Panc1 (cell line): ENCODE results near the gene TRIM62. TPM values are rescaled to one million over a fixed set of nuclear protein-coding genes. Genes with fewer than 3 reads are reported as not detected.
A peak's percentile ranks its signal among the peaks of the same experiment; 100 is the strongest.

Experiments
- ATAC-seq: fragments of 200-7000 bp; cut with Tn5 transposase; 2 replicates; pipeline ENCODE4 v1.9.1; 2020; ENCODE audit warnings: mild to moderate bottlenecking, moderate library complexity
- BruUV-seq: library from RNA; stranded (reverse); fragments of 400-500 nt; replicated peaks from 2 replicates; lab custom pipeline; 2021; lab: Mats Ljungman, UMichigan
- CTCF ChIA-PET: fragments of 300-600 bp; sonication (Branson Sonifier 250); formaldehyde crosslinking; loops from one replicate; lab custom pipeline; 2022; ENCODE audit warnings: antibody characterized with exemption; lab: Charles Lee
- POLR2A ChIA-PET: fragments of 300-600 bp; sonication (Branson Sonifier 250); formaldehyde crosslinking; loops from one replicate; lab custom pipeline; 2022; ENCODE audit warnings: antibody characterized with exemption; lab: Charles Lee
- DNase-seq: peaks from one replicate; pipeline ENCODE4 v3.0.0-alpha.2; 2010; ENCODE audit warnings: low read depth, low spot score
- H3K27ac ChIP-seq: 2 replicates; pipeline ENCODE4 v1.5.1; 2011; ENCODE audit warnings: mild to moderate bottlenecking, low read length, inconsistent platforms
- H3K27me3 ChIP-seq: fragments of 200-500 bp; sonication (Bioruptor generic); 2 replicates; pipeline ENCODE4 v1.6.0; 2014; ENCODE audit warnings: low read length, inconsistent platforms; ENCODE audit not compliant: control insufficient read depth, insufficient read depth
- H3K36me3 ChIP-seq: fragments of 200-500 bp; sonication (Bioruptor generic); 2 replicates; pipeline ENCODE4 v1.5.1; 2014; ENCODE audit warnings: inconsistent platforms, mild to moderate bottlenecking, low read length, moderate library complexity; ENCODE audit not compliant: control insufficient read depth, insufficient read depth
- H3K4me1 ChIP-seq: 2 replicates; pipeline ENCODE4 v1.5.1; 2011; ENCODE audit warnings: inconsistent platforms, mild to moderate bottlenecking, low read length, moderate library complexity; ENCODE audit not compliant: control insufficient read depth, insufficient read depth
- H3K4me3 ChIP-seq, 2 experiments: 2 replicates each; pipeline ENCODE4 v1.5.1; 2011 to 2012; ENCODE audit warnings: low read depth in 2 of 2, low read length in 2 of 2, mild to moderate bottlenecking in 2 of 2, inconsistent platforms in 1 of 2, moderate library complexity in 1 of 2
- H3K9me3 ChIP-seq: fragments of 200-500 bp; sonication (Bioruptor generic); 2 replicates; pipeline ENCODE4 v1.5.1; 2014; ENCODE audit warnings: low read depth, mild to moderate bottlenecking, inconsistent platforms, low read length, moderate library complexity; ENCODE audit not compliant: control insufficient read depth, insufficient read depth
- CTCF ChIP-seq: fragments of 450-650 bp; IDR thresholded peaks from 2 replicates; pipeline ENCODE4 v1.5.1; 2017; ENCODE audit warnings: mild to moderate bottlenecking
- POLR2AphosphoS5 ChIP-seq: IDR thresholded peaks from 2 replicates; pipeline ENCODE4 v1.6.1; 2012; ENCODE audit warnings: mild to moderate bottlenecking, low read depth, low read length, moderate library complexity
- REST ChIP-seq, 2 experiments: IDR thresholded peaks; 2 replicates each; pipeline ENCODE4 v1.6.1; 2011 to 2012; ENCODE audit warnings: low read depth in 2 of 2, control low read depth in 1 of 2, low read length in 1 of 2, mild to moderate bottlenecking in 1 of 2, moderate library complexity in 1 of 2; ENCODE audit not compliant: insufficient read depth in 1 of 2
- SIN3A ChIP-seq: IDR thresholded peaks from 2 replicates; pipeline ENCODE4 v1.6.1; 2012; ENCODE audit warnings: low read depth, mild to moderate bottlenecking, low read length, moderate library complexity, borderline replicate concordance; ENCODE audit not compliant: insufficient read depth
- TCF7L2 ChIP-seq: IDR thresholded peaks from 2 replicates; pipeline ENCODE4 v1.6.1; 2011; ENCODE audit warnings: mild to moderate bottlenecking, low read depth, low read length, inconsistent platforms
- in situ Hi-C: cut with HindIII; loops from 2 replicates; pipeline ENCODE4 v1.10.0; 2016; ENCODE audit warnings: low sequenced_read_pairs, low pct_unique_long_range_greater_than_20kb
- intact Hi-C: fragments of 100-400 bp; cut with micrococcal nuclease; formaldehyde crosslinking; loops from one replicate; pipeline ENCODE4 v1.10.0; 2022; ENCODE audit not compliant: unreplicated experiment
- total RNA-seq: library from RNA; stranded (reverse); gene quantifications from one replicate; pipeline ENCODE4 v1.2.1, GENCODE V29; 2021; ENCODE audit not compliant: unreplicated experiment

TRIM62 gene
- total RNA-seq, 1 experiment from 2014 or later, result 7.4 TPM

- H3K4me1 ChIP-seq, result no peaks in the 10 kb centered on the region
- H3K9me3 ChIP-seq, result no peaks in the 10 kb centered on the region
- DNase-seq, result no peak
- POLR2A ChIA-PET, result no interaction called here
- TF ChIP-seq SIN3A, result no peak
- no peak for TF ChIP-seq REST (IDR thresholded peaks at IDR 0.05; ENCODE audit: insufficient read depth in 1 of 2, low read depth in 2 of 2, low read length in 1 of 2)
- TF ChIP-seq TCF7L2, result no peak
- TF ChIP-seq CTCF, result no peak
- no peak for TF ChIP-seq POLR2AphosphoS5
- in situ Hi-C loops, result no loop called here
- no TSS peak for BruUV-seq
- H3K27me3 ChIP-seq, result no peaks in the 10 kb centered on the region
- no peak overlapping the region for H3K27ac ChIP-seq
- H3K36me3 ChIP-seq, result no peaks in the 10 kb centered on the region
- no peak overlapping the region for H3K4me3 ChIP-seq
- CTCF ChIA-PET, result interaction anchor here (0.7 kb wide), 1 partner anchor 144 kb away, joined by 3 read pairs; no protein-coding TSS in a partner anchor
- intact Hi-C loops, result no loop called here
- ATAC-seq, result no peak
Measured at GRCh38 chr1:33153650-33154049, 28.2 kb downstream of the TRIM62 start.

- Histone ChIP-seq H3K27me3 (no peaks in the 10 kb centered on the region), H3K4me1 (no peaks in the 10 kb centered on the region), H3K27ac (no peak overlapping the region), H3K4me3 (no peak overlapping the region), H3K36me3 (no peaks in the 10 kb centered on the region), H3K9me3 (no peaks in the 10 kb centered on the region)
- in situ Hi-C loops, result no loop called here
- ChIA-PET POLR2A (no interaction called here), CTCF (interaction anchor here (0.6 kb wide), 1 partner anchor 10 kb away, joined by 4 read pairs; no protein-coding TSS in a partner anchor)
- intact Hi-C loops, result no loop called here
- no TSS peak for BruUV-seq
- no peak for TF ChIP-seq REST (IDR thresholded peaks at IDR 0.05; ENCODE audit: insufficient read depth in 1 of 2, low read depth in 2 of 2, low read length in 1 of 2)
- TF ChIP-seq POLR2AphosphoS5, result no peak
- TF ChIP-seq SIN3A, result no peak
- TF ChIP-seq TCF7L2, result no peak
- TF ChIP-seq CTCF, result no peak
- no peak for DNase-seq
- ATAC-seq, result 0 out of 2 replicates have a peak, but pooled peaks have one; percentile 21
Measured at GRCh38 chr1:33152685-33153432, 29.0 kb downstream of the TRIM62 start.
